ENCODE results near the gene LRRC25. TPM values are rescaled to one million over a fixed set of nuclear protein-coding genes. Genes with fewer than 3 reads are reported as not detected.
A peak's percentile ranks its signal among the peaks of the same experiment; 100 is the strongest.

The LRRC25 gene
- 10 to 100 TPM in 1 of 4 donors, 1 to 10 TPM in 3; 2.2 to 13.3 (median 9.0) TPM for total RNA-seq
- polyA plus RNA-seq = 10 to 100 TPM in 1 of 3 donors, 1 to 10 TPM in 2; 4.2 to 10.9 (median 6.0) TPM

DNA sequence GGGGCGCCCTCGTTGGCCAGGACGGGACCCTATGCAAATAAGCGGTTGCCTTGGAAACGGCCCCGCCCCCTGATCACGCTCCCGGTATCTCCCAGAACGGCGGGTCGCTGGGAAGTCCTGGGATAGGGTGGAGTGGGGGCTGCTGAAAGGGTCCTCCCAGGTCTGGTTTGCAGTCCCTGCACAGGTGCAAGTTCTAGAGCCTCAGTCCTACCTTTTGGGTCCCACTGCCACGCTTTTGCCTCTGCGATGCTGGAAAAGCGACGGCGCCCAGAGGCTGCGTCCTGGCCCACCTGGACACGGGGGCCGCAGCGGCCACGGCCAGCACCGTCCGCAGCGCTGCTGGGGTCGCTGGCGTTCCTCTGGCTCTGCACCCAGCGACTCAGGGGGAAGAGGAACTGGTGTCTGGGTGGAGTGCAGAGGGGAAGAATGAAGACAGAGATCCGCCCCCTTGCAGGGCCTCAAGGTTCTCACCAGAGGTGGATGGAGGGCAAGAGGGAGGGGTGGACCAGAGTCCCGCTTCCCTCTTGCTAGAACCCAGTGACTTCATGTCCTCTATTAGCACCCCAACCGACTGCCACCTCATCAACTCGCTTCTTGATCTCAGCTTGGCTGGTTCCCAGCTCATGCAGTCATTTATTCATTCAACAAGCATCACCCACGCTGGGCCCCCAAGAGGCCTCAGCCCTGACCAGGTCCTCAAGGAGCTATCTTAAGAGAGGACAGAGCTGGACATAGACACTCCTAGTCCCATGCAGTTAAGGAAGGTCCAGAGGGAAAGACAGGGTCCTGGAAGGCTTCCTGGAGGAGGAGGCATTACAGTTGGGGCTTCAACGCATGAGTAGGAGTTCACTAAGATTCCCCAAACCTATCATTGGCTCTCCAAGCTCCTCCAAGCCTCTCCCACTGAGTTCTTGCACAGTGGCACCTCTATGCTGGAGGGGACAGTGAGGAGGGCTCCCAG lies at the start of gene LRRC25:
Gene LRRC25, minus strand, starts transcription at position 381 of the 961 bp plus-strand sequence. CDS start 659 bp downstream, outside the sequence.
- Histone ChIP-seq H3K27me3 (peaks cover 10 to 25% (median 19%) of the 10 kb centered on the region in 3 donors), H3K27ac (peak within 1 kb of the TSS in 2 of 4 donors; percentile 18 to 30), H3K4me1 (peaks cover 0 to 10% (median 0%) of the 10 kb centered on the region in 4 donors), H3K4me3 (peak within 1 kb of the TSS in 3 of 4 donors; percentile 7 to 42 (median 34)), H3K36me3 (no peaks in the 10 kb centered on the region), H3K9me3 (no peaks in the 10 kb centered on the region)
- DNase-seq = peak; percentile 77
- intact Hi-C loops (cut with DNase I) = no loop called here
- TF ChIP-seq POLR2AphosphoS5 (IDR thresholded peaks at IDR 0.05) (peak in 3 of 4 donors; percentile 19 to 49 (median 43)), POLR2A (IDR thresholded peaks at IDR 0.05) (no peak)
- WGBS, 2 donors = 11 to 13% methylated on average over 33 of the region's 33 CpGs

GRCh38 chr19:18446811-18447359 lies 49.5 kb upstream of the LRRC25 start:
- Histone ChIP-seq H3K9me3 (no peaks in the 10 kb centered on the region), H3K27me3 (no peaks in the 10 kb centered on the region), H3K27ac (no peak overlapping the region), H3K4me3 (no peak overlapping the region), H3K4me1 (peaks cover 0 to 12% (median 10%) of the 10 kb centered on the region in 4 donors), H3K36me3 (peaks cover 25 to 85% (median 66%) of the 10 kb centered on the region in 4 donors)
- TF ChIP-seq POLR2AphosphoS5 (IDR thresholded peaks at IDR 0.05) = no peak
- TF ChIP-seq POLR2A (IDR thresholded peaks at IDR 0.05) = no peak
- no peak for TF ChIP-seq EP300 (IDR thresholded peaks at IDR 0.05)
- TF ChIP-seq, protein P1, sequence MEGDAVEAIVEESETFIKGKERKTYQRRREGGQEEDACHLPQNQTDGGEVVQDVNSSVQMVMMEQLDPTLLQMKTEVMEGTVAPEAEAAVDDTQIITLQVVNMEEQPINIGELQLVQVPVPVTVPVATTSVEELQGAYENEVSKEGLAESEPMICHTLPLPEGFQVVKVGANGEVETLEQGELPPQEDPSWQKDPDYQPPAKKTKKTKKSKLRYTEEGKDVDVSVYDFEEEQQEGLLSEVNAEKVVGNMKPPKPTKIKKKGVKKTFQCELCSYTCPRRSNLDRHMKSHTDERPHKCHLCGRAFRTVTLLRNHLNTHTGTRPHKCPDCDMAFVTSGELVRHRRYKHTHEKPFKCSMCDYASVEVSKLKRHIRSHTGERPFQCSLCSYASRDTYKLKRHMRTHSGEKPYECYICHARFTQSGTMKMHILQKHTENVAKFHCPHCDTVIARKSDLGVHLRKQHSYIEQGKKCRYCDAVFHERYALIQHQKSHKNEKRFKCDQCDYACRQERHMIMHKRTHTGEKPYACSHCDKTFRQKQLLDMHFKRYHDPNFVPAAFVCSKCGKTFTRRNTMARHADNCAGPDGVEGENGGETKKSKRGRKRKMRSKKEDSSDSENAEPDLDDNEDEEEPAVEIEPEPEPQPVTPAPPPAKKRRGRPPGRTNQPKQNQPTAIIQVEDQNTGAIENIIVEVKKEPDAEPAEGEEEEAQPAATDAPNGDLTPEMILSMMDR (IDR thresholded peaks at IDR 0.05) = no peak
- intact Hi-C loops (cut with DNase I) = no loop called here
- WGBS, 2 donors = 83 to 87% methylated on average over 12 of the region's 12 CpGs
- DNase-seq = no peak

GRCh38 chr19:18446145-18446810 lies 48.9 kb upstream of the LRRC25 start:
- H3K27ac ChIP-seq = no peak overlapping the region
- no peak for DNase-seq
- intact Hi-C loops (cut with DNase I) = no loop called here
- H3K4me1 ChIP-seq = peaks cover 0 to 8% (median 6%) of the 10 kb centered on the region in 4 donors
- H3K9me3 ChIP-seq = no peaks in the 10 kb centered on the region
- no peaks in the 10 kb centered on the region for H3K27me3 ChIP-seq
- peaks cover 25 to 80% (median 63%) of the 10 kb centered on the region in 4 donors for H3K36me3 ChIP-seq
- TF ChIP-seq POLR2AphosphoS5 (IDR thresholded peaks at IDR 0.05) = no peak
- TF ChIP-seq, protein P1 (IDR thresholded peaks at IDR 0.05) = no peak
- no peak for TF ChIP-seq EP300 (IDR thresholded peaks at IDR 0.05)
- TF ChIP-seq POLR2A (IDR thresholded peaks at IDR 0.05) = no peak
- H3K4me3 ChIP-seq = no peak overlapping the region
- WGBS, 2 donors = 90 to 91% methylated on average over 34 of the region's 34 CpGs

- Histone ChIP-seq H3K27me3 (no peaks in the 10 kb centered on the region), H3K36me3 (peaks cover 22 to 75% (median 58%) of the 10 kb centered on the region in 4 donors), H3K27ac (no peak overlapping the region), H3K4me3 (no peak overlapping the region), H3K9me3 (no peaks in the 10 kb centered on the region), H3K4me1 (no peaks in the 10 kb centered on the region)
- intact Hi-C loops (cut with DNase I) = no loop called here
- TF ChIP-seq, protein P1 (IDR thresholded peaks at IDR 0.05) = no peak
- TF ChIP-seq POLR2A (IDR thresholded peaks at IDR 0.05) = no peak
- no peak for TF ChIP-seq POLR2AphosphoS5 (IDR thresholded peaks at IDR 0.05)
- no peak for TF ChIP-seq EP300 (IDR thresholded peaks at IDR 0.05)
- WGBS, 2 donors = 31 to 74% methylated on average over 15 of the region's 15 CpGs
- no peak for DNase-seq
Measured at GRCh38 chr19:18445262-18445948, 48.0 kb upstream of the LRRC25 start.
